GM19328 (cell line): ENCODE results near the gene SPTBN4.

Experiments
- ATAC-seq: cut with Tn5 transposase; IDR thresholded peaks from one replicate; pipeline ENCODE4 v1.9.1; 2021; ENCODE audit warnings: mild to moderate bottlenecking, moderate library complexity; ENCODE audit not compliant: unreplicated experiment

The SPTBN4 gene

GRCh38 chr19:40600570-40601133 is 133.9 kb downstream of the SPTBN4 start:
- ATAC-seq, result no peak

DNA sequence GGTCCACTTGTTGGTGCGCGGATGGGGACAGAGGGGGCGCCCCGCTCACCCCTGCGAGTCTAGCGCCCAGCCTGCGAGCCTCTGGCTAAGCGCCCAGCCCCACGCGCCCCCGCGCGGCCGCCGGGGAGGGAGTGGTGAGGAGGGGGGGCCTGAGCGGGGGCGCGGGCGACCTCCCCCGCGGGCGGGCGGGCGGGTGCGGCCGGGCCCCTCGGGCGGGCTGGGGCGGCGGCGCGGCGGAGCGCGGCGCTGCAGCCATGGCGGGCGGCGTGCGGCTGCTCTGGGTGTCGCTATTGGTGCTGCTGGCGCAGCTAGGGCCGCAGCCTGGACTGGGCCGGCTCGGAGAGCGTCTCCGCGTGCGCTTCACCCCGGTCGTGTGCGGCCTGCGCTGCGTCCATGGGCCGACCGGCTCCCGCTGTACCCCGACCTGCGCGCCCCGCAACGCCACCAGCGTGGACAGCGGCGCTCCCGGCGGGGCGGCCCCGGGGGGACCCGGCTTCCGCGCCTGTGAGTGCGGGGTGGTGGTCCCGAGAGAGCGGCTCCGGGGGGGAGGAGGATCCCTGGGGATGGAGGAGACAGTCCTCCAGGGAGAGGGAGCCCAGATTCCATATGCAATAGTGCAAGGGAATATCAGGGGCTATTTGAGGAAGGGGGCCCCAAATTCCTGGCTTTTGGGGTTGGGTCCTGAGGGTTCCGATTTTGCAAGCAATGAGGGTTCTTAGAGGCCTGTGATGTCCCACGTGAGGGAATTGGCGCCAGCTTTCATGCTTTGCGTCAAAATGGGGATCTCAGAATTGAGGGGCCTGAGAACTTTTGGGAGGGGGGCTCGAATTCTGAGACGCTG is 134.6 kb downstream of the SPTBN4 start, which contains the start of gene LTBP4:
TSS of gene LTBP4 (plus strand) at position 236 of the 841 bp plus-strand sequence. CDS start at position 255, 19 bp downstream.
- no peak for ATAC-seq

DNA sequence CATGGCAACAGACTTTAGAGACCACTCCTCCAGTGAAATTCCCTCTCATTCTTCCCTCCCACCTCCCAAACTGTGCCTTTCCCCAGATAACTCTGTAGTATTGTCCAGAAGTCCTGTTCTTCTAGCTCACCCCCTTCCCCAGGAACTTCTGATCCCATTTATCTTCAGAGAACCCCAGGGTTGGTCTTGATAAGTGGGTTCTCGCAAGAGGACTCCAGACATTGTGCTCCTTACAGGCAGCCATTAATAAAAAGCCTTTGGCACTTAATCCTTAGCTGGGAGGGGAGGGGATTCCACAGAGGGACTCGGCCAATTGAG is 136.2 kb downstream of the SPTBN4 start:
- ATAC-seq, result no peak

DNA sequence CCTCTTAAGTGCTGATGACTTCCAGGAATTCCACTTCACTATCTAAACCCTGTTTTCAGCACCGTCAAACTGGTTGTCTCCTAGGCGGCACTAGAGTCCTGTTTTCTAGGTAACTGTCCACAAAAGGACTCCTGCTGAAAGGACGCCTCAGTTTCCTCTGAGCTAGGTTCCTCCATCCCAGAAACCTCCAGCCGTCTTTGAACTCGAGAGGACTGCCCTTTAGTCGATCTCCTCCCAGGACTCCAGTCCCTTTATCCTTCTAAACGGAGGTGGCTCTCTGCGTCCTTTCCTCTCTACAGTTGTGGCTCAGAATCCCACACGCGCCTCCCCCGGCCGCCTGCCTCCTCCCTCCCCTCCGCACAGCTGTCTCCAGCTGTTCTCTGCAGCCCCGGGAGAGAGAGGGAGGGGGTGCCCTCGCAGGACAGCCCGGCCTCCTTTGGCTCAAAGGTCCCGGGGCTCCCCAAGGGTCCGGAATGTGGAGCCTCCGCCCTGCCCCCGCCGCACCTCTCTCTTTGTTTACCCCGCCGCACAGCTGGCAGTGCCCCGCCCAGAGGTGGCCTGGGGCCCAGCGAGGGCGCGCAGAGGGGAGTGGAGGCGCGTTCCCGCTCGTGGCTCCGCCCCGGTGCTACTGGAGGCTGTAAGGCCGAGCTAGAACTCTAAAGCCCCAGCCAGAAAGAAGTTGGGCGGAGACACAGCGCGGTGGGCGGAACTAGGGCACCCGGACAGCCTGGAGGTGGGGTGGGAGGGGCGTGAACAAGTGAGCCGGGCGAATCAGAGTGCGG is 136.8 kb downstream of the SPTBN4 start:
- ATAC-seq, result peak; percentile 71

GRCh38 chr19:40604171-40604646 is 137.4 kb downstream of the SPTBN4 start:
- no peak for ATAC-seq

DNA sequence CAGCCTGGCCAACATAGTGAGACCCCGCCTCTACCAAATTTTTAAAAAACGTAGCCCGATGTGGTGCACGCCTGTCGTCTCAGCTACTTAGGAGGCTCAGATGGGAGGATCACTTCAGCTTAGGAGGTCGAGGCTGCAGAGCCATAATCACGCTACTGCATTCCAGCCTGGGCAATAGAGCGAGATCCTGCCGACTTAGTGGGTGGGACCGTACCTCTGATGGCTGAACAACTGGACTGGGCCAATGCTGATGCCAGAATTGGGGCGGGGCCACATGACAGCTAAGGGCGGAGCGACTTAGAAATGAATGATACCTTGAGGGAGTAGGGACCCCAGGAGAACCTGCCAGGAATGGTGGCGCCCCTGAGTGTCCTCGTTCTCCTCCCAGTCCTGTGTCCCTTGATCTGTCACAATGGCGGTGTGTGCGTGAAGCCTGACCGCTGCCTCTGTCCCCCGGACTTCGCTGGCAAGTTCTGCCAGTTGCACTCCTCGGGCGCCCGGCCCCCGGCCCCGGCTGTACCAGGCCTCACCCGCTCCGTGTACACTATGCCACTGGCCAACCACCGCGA is 137.9 kb downstream of the SPTBN4 start:
- ATAC-seq, result no peak

DNA sequence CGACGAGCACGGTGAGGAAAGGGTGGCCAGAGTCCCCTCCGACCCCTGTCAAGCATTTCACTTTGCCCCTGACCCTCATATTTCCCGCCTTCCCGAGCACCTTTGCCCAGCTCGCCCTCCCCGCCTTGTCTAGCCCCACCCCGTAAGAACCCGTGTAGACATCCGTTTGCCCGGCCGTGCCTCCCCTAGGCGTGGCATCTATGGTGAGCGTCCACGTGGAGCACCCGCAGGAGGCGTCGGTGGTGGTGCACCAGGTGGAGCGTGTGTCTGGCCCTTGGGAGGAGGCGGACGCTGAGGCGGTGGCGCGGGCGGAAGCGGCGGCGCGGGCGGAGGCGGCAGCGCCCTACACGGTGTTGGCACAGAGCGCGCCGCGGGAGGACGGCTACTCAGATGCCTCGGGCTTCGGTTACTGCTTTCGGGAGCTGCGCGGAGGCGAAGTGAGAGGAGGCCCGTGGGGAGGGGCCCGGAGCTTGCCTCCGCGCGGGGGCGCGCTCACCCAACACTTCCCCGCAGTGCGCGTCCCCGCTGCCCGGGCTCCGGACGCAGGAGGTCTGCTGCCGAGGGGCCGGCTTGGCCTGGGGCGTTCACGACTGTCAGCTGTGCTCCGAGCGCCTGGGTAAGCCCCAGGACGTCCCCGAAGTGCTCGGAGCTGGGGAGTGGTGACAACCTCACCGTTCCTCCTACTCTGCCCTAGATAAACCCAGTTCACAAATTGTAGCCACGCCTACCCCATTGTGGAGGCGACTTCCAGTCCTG is 138.6 kb downstream of the SPTBN4 start:
- ATAC-seq, result no peak

- no peak for ATAC-seq
Observed at GRCh38 chr19:40607311-40608239, 140.8 kb downstream of the SPTBN4 start.

- ATAC-seq, result no peak
Observed at GRCh38 chr19:40608240-40608621, 141.4 kb downstream of the SPTBN4 start.

GRCh38 chr19:40608957-40609356 is 142.2 kb downstream of the SPTBN4 start:
- no peak for ATAC-seq

DNA sequence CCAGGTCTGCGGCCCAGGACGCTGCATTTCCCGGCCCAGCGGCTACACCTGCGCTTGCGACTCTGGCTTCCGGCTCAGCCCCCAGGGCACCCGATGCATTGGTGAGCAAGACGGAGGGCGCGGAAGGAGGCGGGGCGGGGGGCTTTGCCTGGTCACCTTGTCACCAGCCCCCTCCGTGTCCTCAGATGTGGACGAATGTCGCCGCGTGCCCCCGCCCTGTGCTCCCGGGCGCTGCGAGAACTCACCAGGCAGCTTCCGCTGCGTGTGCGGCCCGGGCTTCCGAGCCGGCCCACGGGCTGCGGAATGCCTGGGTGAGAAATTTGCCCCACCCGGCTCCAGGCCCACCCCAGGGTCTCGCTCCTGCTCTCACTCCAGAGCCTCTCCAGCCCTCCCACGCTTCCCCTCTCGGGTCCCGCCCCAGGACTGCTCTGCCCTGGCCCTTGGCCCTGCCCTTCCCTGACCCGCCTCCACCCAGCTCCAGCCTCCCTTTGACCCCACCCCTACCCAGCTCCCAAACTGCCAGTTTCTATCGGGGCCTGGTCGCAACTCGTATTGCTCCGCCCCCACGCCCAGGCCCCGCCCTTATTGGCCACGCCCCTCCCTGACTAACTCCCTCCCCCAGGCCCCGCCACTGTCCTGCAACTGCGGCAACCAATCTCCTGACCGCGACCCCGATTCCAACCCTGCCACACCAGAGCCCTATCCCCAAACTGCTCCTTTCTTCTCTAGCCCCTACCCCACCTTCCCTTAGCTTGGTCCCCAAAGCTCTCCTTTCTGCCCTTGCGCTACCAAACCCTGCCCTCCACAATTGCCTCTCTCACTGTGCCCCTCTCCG is 143.0 kb downstream of the SPTBN4 start:
- no peak for ATAC-seq

DNA sequence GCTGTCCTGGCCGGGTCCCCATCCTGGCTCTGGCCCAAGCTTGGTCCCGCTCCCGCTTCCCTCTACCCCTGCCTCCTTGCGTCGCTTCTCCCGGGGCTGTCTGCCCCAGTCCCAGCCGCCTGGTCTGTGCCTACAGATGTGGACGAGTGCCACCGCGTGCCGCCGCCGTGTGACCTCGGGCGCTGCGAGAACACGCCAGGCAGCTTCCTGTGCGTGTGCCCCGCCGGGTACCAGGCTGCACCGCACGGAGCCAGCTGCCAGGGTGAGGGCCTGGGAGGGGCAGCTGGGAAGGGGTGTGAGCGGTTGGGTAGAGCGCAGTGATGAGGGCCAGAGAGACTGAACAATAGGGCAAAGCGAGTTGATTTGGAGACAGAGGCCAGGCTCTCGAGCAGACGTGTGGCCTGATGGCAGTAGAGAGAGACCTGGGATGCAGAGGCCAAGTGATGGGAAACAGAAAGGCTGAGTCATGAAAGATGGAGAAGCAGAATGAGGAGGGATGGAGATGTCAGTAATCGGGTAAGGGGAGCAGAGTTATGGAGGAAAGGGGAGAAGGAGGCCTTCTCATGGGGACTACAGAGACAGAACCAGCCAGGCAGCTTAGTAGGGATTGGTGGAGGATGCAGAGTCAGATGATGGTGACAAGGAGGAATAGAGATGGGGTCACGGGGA is 143.7 kb downstream of the SPTBN4 start:
- ATAC-seq, result no peak

GRCh38 chr19:40611096-40611495 is 144.3 kb downstream of the SPTBN4 start:
- no peak for ATAC-seq

- no peak for ATAC-seq
Observed at GRCh38 chr19:40611900-40612698, 145.3 kb downstream of the SPTBN4 start.

DNA sequence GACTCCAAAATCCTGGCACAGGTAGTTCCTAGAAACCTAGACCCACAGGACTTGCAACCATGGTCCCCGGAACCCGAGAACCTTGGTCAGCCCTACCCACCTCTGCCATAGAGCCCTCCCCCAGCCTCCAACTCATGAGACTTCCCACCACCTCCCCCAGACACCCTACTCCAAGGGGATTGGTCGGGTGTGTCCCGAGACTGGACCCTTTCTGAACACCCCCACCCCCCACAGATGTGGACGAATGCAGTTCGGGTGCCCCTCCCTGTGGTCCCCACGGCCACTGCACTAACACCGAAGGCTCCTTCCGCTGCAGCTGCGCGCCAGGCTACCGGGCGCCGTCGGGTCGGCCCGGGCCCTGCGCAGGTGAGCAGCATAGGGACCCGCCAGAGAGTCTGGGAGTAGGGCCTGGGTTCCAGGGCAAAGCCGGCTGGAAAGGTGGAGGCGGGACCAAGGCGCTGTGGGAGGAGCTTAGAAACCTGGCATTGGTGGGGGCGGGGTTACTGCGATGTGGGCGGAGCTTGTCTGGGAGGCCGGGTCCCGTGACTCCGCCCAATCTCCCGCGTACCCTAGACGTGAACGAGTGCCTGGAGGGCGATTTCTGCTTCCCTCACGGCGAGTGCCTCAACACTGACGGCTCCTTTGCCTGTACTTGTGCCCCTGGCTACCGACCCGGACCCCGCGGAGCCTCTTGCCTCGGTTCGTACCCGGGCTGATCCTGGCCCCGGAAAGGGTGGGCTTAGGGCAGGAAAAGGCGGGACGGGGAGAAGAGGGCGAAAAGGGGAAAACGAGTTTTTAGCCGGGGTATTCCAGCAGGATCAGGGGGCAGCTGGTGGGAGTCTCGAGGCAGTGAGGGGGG is 146.3 kb downstream of the SPTBN4 start:
- ATAC-seq, result no peak
